Daoy (cell line): ENCODE measurements around the gene HOMER1. TPM values are rescaled to one million over a fixed set of nuclear protein-coding genes. Genes with fewer than 3 reads are reported as not detected.
"Not testable (repeated sequence)": the region's sequence is repeated elsewhere in the genome, so short reads cannot be mapped to it uniquely, and the experiment has no call there.

ENCODE experiments used
- DNase-seq: peaks from one replicate; pipeline ENCODE4 v3.0.0-alpha.2; 2015; ENCODE audit warnings: low read depth
- total RNA-seq: library from RNA; depleted of rRNA; stranded (reverse); fragments of >200 nt; shearing (Covaris generic); gene quantifications from 2 replicates; pipeline ENCODE4 v1.2.3, GENCODE V29; 2014

Gene HOMER1
- total RNA-seq, 1 experiment from 2014 or later = 12.2 TPM

- no peak for DNase-seq
Observed at GRCh38 chr5:79517601-79518000, 3.7 kb upstream of the HOMER1 start.

- DNase-seq = no peak
Observed at GRCh38 chr5:79516986-79517385, 3.1 kb upstream of the HOMER1 start.

- not testable (repeated sequence) for DNase-seq
Observed at GRCh38 chr5:79516331-79516730, 2.4 kb upstream of the HOMER1 start.

GRCh38 chr5:79514391-79515105, 614 bp upstream of the HOMER1 start:
- DNase-seq = peak; percentile 92

GRCh38 chr5:79513308-79513703, 628 bp downstream of the HOMER1 start:
- no peak for DNase-seq

GRCh38 chr5:79512471-79513307, 1.2 kb downstream of the HOMER1 start:
- DNase-seq = peak; percentile 6

GRCh38 chr5:79512049-79512448, 1.9 kb downstream of the HOMER1 start:
- DNase-seq = peak; percentile 5

GRCh38 chr5:79510638-79511037, 3.3 kb downstream of the HOMER1 start:
- no peak for DNase-seq

- no peak for DNase-seq
Observed at GRCh38 chr5:79509244-79509885, 4.6 kb downstream of the HOMER1 start.

- no peak for DNase-seq
Observed at GRCh38 chr5:79508794-79509193, 5.1 kb downstream of the HOMER1 start.

GRCh38 chr5:79508354-79508753, 5.6 kb downstream of the HOMER1 start:
- no peak for DNase-seq

GRCh38 chr5:79507251-79508205, 6.4 kb downstream of the HOMER1 start:
- no peak for DNase-seq

- no peak for DNase-seq
Observed at GRCh38 chr5:79505138-79505537, 8.8 kb downstream of the HOMER1 start.

GRCh38 chr5:79503794-79504495, 10.0 kb downstream of the HOMER1 start:
- DNase-seq = no peak

- no peak for DNase-seq
Observed at GRCh38 chr5:79499640-79500273, 14.2 kb downstream of the HOMER1 start.

GRCh38 chr5:79495311-79495710, 18.6 kb downstream of the HOMER1 start:
- peak; percentile 18 for DNase-seq

- DNase-seq = no peak
Observed at GRCh38 chr5:79493596-79494345, 20.2 kb downstream of the HOMER1 start.

GRCh38 chr5:79491690-79492317, 22.1 kb downstream of the HOMER1 start:
- no peak for DNase-seq

GRCh38 chr5:79490323-79490936, 23.5 kb downstream of the HOMER1 start:
- DNase-seq = no peak
